ENCODE results near the gene LGR4.

The LGR4 gene

GRCh38 chr11:27408246-27408800 is 64.3 kb downstream of the LGR4 start:
- peaks cover 6 to 9% of the 10 kb centered on the region in 2 donors for H3K36me3 ChIP-seq (ENCODE audit: control insufficient read depth in 1 of 2, insufficient read depth in 2 of 2, low read length in 2 of 2)
- no peak overlapping the region for H3K4me3 ChIP-seq (ENCODE audit: low read depth in 1 of 2, low read length in 2 of 2)
- H3K27me3 ChIP-seq (ENCODE audit: control insufficient read depth in 1 of 2, insufficient read depth in 2 of 2, low read length in 2 of 2): no peaks in the 10 kb centered on the region
- no peaks in the 10 kb centered on the region for H3K9me3 ChIP-seq (ENCODE audit: control insufficient read depth in 1 of 2, low read length in 2 of 2)
- H3K9ac ChIP-seq (ENCODE audit: low read depth in 1 of 2, low read length in 2 of 2): no peak overlapping the region
- no peak overlapping the region for H3K27ac ChIP-seq (ENCODE audit: low read depth, low read length)
- peaks cover 0 to 3% of the 10 kb centered on the region in 2 donors for H3K4me1 ChIP-seq (ENCODE audit: control insufficient read depth in 1 of 2, insufficient read depth in 2 of 2, low read length in 2 of 2)

DNA sequence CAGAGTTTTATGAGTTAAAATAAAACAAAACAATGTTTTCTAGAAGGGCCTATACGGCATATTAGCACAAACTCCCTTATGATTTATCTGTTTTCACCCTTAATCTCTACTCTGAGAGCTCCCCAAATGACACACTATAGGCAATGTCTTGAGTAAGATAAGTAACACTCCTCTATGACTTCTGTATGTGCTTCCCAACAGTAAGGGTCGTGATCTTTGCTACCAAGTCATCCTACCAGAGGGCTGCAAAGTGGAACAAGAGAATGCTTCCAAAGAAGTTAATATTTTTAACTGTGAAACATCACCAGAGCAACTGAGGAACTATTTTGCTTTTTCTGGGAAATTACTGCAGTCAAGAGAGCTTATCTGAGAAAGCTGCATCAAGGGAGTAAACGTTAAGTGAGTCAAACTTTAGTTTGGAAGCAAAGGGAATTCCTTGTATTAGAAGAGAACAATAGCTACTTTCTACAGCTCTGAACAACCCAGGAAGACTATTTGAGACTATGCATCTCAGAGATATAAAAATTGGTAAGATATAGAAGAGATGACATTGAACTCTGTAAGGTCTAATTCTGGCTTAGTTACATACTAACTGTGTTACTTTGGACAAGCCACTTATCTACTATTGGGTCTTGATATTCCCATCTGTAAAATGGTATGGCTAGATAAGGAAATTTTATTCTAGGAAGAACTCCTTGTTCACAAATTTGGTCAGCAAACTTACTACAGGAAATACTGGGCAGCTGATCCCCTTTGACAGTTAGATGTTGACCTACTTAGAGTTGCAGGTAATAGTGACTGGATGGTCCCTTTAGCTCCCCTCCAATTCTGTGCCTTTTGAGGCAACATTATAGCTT is 65.9 kb downstream of the LGR4 start:
- Histone ChIP-seq H3K36me3 (ENCODE audit: control insufficient read depth in 1 of 2, insufficient read depth in 2 of 2, low read length in 2 of 2) (peaks cover 6 to 9% of the 10 kb centered on the region in 2 donors), H3K9me3 (ENCODE audit: control insufficient read depth in 1 of 2, low read length in 2 of 2) (no peaks in the 10 kb centered on the region), H3K27ac (ENCODE audit: low read depth, low read length) (no peak overlapping the region), H3K27me3 (ENCODE audit: control insufficient read depth in 1 of 2, insufficient read depth in 2 of 2, low read length in 2 of 2) (no peaks in the 10 kb centered on the region), H3K4me3 (ENCODE audit: low read depth in 1 of 2, low read length in 2 of 2) (no peak overlapping the region), H3K4me1 (ENCODE audit: control insufficient read depth in 1 of 2, insufficient read depth in 2 of 2, low read length in 2 of 2) (peaks cover 0 to 11% of the 10 kb centered on the region in 2 donors), H3K9ac (ENCODE audit: low read depth in 1 of 2, low read length in 2 of 2) (no peak overlapping the region)

- no peaks in the 10 kb centered on the region for H3K27me3 ChIP-seq (ENCODE audit: control insufficient read depth in 1 of 2, insufficient read depth in 2 of 2, low read length in 2 of 2)
- H3K4me1 ChIP-seq (ENCODE audit: control insufficient read depth in 1 of 2, insufficient read depth in 2 of 2, low read length in 2 of 2): peaks cover 0 to 13% of the 10 kb centered on the region in 2 donors
- H3K9me3 ChIP-seq (ENCODE audit: control insufficient read depth in 1 of 2, low read length in 2 of 2): no peaks in the 10 kb centered on the region
- H3K9ac ChIP-seq (ENCODE audit: low read depth in 1 of 2, low read length in 2 of 2): no peak overlapping the region
- no peak overlapping the region for H3K4me3 ChIP-seq (ENCODE audit: low read depth in 1 of 2, low read length in 2 of 2)
- no peak overlapping the region for H3K27ac ChIP-seq (ENCODE audit: low read depth, low read length)
- peaks cover 0 to 6% of the 10 kb centered on the region in 2 donors for H3K36me3 ChIP-seq (ENCODE audit: control insufficient read depth in 1 of 2, insufficient read depth in 2 of 2, low read length in 2 of 2)
Observed at GRCh38 chr11:27405134-27405533, 67.5 kb downstream of the LGR4 start.

DNA sequence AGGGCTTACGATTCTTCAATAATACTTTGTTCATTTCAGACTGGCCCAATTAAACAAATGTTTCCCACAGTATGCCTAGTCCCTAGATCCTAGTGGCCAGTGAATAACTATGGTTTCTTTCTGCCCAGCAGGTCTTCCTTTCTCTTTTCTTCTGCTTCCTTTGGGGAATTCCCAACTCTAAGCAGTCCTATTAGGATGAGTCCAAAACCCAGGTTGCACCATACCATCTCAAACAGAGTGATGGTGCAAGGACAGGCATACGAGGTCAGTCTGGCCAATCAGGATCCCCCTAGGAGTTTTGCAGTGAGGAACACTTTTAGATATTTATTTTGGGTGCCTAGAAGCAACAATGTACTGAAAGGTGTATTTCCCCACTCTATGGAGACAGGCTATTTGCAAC is 68.2 kb downstream of the LGR4 start:
- Histone ChIP-seq H3K27ac (ENCODE audit: low read depth, low read length) (no peak overlapping the region), H3K9ac (ENCODE audit: low read depth in 1 of 2, low read length in 2 of 2) (no peak overlapping the region), H3K4me1 (ENCODE audit: control insufficient read depth in 1 of 2, insufficient read depth in 2 of 2, low read length in 2 of 2) (peaks cover 0 to 13% of the 10 kb centered on the region in 2 donors), H3K4me3 (ENCODE audit: low read depth in 1 of 2, low read length in 2 of 2) (no peak overlapping the region), H3K9me3 (ENCODE audit: control insufficient read depth in 1 of 2, low read length in 2 of 2) (no peaks in the 10 kb centered on the region), H3K27me3 (ENCODE audit: control insufficient read depth in 1 of 2, insufficient read depth in 2 of 2, low read length in 2 of 2) (no peaks in the 10 kb centered on the region), H3K36me3 (ENCODE audit: control insufficient read depth in 1 of 2, insufficient read depth in 2 of 2, low read length in 2 of 2) (peaks cover 0 to 3% of the 10 kb centered on the region in 2 donors)

- H3K9ac ChIP-seq (ENCODE audit: low read depth in 1 of 2, low read length in 2 of 2): no peak overlapping the region
- H3K4me1 ChIP-seq (ENCODE audit: control insufficient read depth in 1 of 2, insufficient read depth in 2 of 2, low read length in 2 of 2): peaks cover 9 to 19% of the 10 kb centered on the region in 2 donors
- H3K27me3 ChIP-seq (ENCODE audit: control insufficient read depth in 1 of 2, insufficient read depth in 2 of 2, low read length in 2 of 2): no peaks in the 10 kb centered on the region
- no peak overlapping the region for H3K27ac ChIP-seq (ENCODE audit: low read depth, low read length)
- peaks cover 0 to 3% of the 10 kb centered on the region in 2 donors for H3K36me3 ChIP-seq (ENCODE audit: control insufficient read depth in 1 of 2, insufficient read depth in 2 of 2, low read length in 2 of 2)
- no peak overlapping the region for H3K4me3 ChIP-seq (ENCODE audit: low read depth in 1 of 2, low read length in 2 of 2)
- H3K9me3 ChIP-seq (ENCODE audit: control insufficient read depth in 1 of 2, low read length in 2 of 2): no peaks in the 10 kb centered on the region
Observed at GRCh38 chr11:27403195-27403594, 69.4 kb downstream of the LGR4 start.

DNA sequence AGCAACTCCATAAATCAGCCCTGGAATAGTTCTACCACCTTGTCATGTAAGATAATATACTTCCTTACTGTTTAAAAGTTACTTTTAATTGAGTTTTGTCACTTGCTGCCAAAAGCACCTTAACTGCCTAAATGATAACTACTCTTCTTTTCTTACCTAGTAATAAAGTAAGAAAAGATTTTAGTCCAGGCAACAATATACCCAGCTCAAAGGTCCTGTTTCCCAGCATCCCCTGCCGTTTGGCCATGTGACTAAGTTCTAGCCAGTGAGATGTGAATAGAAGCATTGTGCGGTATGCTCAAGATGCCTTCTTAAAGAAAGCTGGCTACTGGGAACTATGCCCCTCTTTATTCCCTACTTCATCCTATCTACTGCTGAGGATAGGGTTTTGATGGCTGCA is 70.1 kb downstream of the LGR4 start:
- Histone ChIP-seq H3K27ac (ENCODE audit: low read depth, low read length) (no peak overlapping the region), H3K9ac (ENCODE audit: low read depth in 1 of 2, low read length in 2 of 2) (no peak overlapping the region), H3K36me3 (ENCODE audit: control insufficient read depth in 1 of 2, insufficient read depth in 2 of 2, low read length in 2 of 2) (peaks cover 0 to 3% of the 10 kb centered on the region in 2 donors), H3K9me3 (ENCODE audit: control insufficient read depth in 1 of 2, low read length in 2 of 2) (no peaks in the 10 kb centered on the region), H3K4me1 (ENCODE audit: control insufficient read depth in 1 of 2, insufficient read depth in 2 of 2, low read length in 2 of 2) (peaks cover 16 to 26% of the 10 kb centered on the region in 2 donors), H3K27me3 (ENCODE audit: control insufficient read depth in 1 of 2, insufficient read depth in 2 of 2, low read length in 2 of 2) (no peaks in the 10 kb centered on the region), H3K4me3 (ENCODE audit: low read depth in 1 of 2, low read length in 2 of 2) (no peak overlapping the region)

- Histone ChIP-seq H3K27me3 (ENCODE audit: control insufficient read depth in 1 of 2, insufficient read depth in 2 of 2, low read length in 2 of 2) (no peaks in the 10 kb centered on the region), H3K27ac (ENCODE audit: low read depth, low read length) (no peak overlapping the region), H3K4me1 (ENCODE audit: control insufficient read depth in 1 of 2, insufficient read depth in 2 of 2, low read length in 2 of 2) (peaks cover 20 to 32% of the 10 kb centered on the region in 2 donors), H3K9me3 (ENCODE audit: control insufficient read depth in 1 of 2, low read length in 2 of 2) (no peaks in the 10 kb centered on the region), H3K9ac (ENCODE audit: low read depth in 1 of 2, low read length in 2 of 2) (no peak overlapping the region), H3K36me3 (ENCODE audit: control insufficient read depth in 1 of 2, insufficient read depth in 2 of 2, low read length in 2 of 2) (no peaks in the 10 kb centered on the region), H3K4me3 (ENCODE audit: low read depth in 1 of 2, low read length in 2 of 2) (no peak overlapping the region)
Observed at GRCh38 chr11:27401833-27402316, 70.7 kb downstream of the LGR4 start.

DNA sequence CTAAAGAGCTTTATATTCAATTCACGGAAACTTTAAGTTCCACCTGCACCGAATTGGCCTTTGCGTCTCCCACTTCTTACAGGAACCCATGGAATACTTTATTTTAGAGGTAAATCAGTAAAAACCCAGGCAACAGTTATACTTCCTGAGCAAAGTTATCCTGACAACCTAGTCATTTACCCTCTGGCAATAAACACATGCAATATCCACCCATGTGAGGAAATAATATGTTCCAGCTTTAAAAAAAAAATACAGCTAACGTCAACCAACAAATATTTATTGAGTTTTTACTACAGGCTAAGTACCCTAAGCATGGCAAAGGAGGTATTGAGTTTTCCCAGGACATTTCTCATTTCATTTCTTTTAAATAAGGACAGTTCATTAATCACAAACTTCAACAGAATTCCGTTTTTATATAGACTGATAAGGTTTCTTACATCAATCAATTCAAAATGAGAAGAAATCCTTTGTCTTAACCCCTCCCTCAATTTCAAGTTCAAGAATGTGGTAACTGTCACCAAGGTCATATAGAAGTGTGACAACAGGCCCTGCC is 71.2 kb downstream of the LGR4 start:
- H3K9me3 ChIP-seq (ENCODE audit: control insufficient read depth in 1 of 2, low read length in 2 of 2): no peaks in the 10 kb centered on the region
- H3K9ac ChIP-seq (ENCODE audit: low read depth in 1 of 2, low read length in 2 of 2): no peak overlapping the region
- H3K36me3 ChIP-seq (ENCODE audit: control insufficient read depth in 1 of 2, insufficient read depth in 2 of 2, low read length in 2 of 2): no peaks in the 10 kb centered on the region
- no peaks in the 10 kb centered on the region for H3K27me3 ChIP-seq (ENCODE audit: control insufficient read depth in 1 of 2, insufficient read depth in 2 of 2, low read length in 2 of 2)
- H3K4me3 ChIP-seq (ENCODE audit: low read depth in 1 of 2, low read length in 2 of 2): no peak overlapping the region
- peaks cover 25 to 36% of the 10 kb centered on the region in 2 donors for H3K4me1 ChIP-seq (ENCODE audit: control insufficient read depth in 1 of 2, insufficient read depth in 2 of 2, low read length in 2 of 2)
- H3K27ac ChIP-seq (ENCODE audit: low read depth, low read length): no peak overlapping the region

- H3K4me3 ChIP-seq (ENCODE audit: low read depth in 1 of 2, low read length in 2 of 2): no peak overlapping the region
- no peaks in the 10 kb centered on the region for H3K36me3 ChIP-seq (ENCODE audit: control insufficient read depth in 1 of 2, insufficient read depth in 2 of 2, low read length in 2 of 2)
- H3K9ac ChIP-seq (ENCODE audit: low read depth in 1 of 2, low read length in 2 of 2): no peak overlapping the region
- no peaks in the 10 kb centered on the region for H3K27me3 ChIP-seq (ENCODE audit: control insufficient read depth in 1 of 2, insufficient read depth in 2 of 2, low read length in 2 of 2)
- H3K9me3 ChIP-seq (ENCODE audit: control insufficient read depth in 1 of 2, low read length in 2 of 2): no peaks in the 10 kb centered on the region
- peaks cover 43 to 53% of the 10 kb centered on the region in 2 donors for H3K4me1 ChIP-seq (ENCODE audit: control insufficient read depth in 1 of 2, insufficient read depth in 2 of 2, low read length in 2 of 2)
- no peak overlapping the region for H3K27ac ChIP-seq (ENCODE audit: low read depth, low read length)
Observed at GRCh38 chr11:27398400-27398770, 74.2 kb downstream of the LGR4 start.

Data from duodenal mucosa (tissue), 2 donors.